Measurements from ENCODE around the gene MYRIP.
"Not testable (repeated sequence)": the region's sequence is repeated elsewhere in the genome, so short reads cannot be mapped to it uniquely, and the experiment has no call there.

MYRIP gene

GRCh38 chr3:39970982-39971381, 161.6 kb downstream of the MYRIP start:
- DNase-seq (ENCODE audit: low read depth) = no peak

- no peak for DNase-seq (ENCODE audit: low read depth)
Measured at GRCh38 chr3:39971559-39972031, 162.2 kb downstream of the MYRIP start.

DNA sequence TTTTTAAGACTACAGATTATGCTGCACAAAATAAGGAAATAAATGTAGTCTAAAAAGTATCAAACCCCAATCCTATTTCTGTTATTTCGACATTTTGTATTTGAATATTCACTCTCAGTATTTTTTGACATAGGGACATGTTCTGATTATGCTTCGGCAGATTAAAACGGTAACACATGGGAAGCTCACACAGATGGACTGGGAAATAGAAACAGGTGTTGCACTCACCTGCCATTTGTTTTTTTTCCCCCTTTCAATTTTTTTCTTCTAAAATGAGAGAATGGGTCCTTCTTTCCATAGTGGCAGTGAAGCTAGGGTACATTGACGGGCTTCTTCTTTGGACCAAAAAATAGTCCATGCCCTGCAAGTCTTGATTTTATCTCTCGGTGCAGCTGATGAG, 163.1 kb downstream of the MYRIP start:
- no peak for DNase-seq (ENCODE audit: low read depth)

DNA sequence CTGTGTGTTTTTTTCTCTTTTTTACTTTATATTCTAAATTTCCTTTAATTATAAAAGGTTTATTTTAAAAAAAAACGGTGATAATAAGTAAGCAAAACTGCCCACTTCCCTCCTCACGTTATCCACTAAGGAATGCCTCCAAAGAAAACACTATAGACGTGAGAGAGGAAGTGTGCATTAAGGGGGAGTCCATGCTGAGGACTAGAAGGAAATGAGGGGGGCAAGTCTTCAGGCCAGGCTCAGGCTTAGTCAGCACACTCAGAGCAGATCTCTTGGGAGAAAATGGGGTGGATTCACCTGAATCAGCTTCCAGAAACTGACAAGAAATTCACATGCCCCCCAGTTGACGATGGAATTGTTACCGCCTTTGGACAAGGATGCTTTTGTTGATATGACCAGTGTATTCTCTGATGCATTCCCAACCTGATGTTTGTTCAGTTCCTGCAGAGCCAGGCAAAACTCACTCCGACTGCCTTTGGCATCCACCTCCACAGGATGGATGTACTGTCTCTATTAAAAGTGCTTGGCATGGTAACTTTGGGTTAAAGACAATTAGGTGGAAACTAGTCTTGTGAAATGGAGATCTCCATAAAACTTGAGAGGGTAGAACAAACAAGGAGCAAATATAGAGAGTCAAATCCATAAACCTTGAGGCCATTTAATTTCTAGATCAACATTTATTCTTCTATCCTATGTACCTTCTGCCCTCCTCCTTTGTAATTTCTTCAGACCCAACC, 167.8 kb downstream of the MYRIP start:
- DNase-seq (ENCODE audit: low read depth) = no peak

GRCh38 chr3:39978308-39978707, 168.9 kb downstream of the MYRIP start:
- no peak for DNase-seq (ENCODE audit: low read depth)

- DNase-seq (ENCODE audit: low read depth) = no peak
Measured at GRCh38 chr3:39980058-39980457, 170.6 kb downstream of the MYRIP start.

- DNase-seq (ENCODE audit: low read depth) = no peak
Measured at GRCh38 chr3:39980781-39981180, 171.4 kb downstream of the MYRIP start.

DNA sequence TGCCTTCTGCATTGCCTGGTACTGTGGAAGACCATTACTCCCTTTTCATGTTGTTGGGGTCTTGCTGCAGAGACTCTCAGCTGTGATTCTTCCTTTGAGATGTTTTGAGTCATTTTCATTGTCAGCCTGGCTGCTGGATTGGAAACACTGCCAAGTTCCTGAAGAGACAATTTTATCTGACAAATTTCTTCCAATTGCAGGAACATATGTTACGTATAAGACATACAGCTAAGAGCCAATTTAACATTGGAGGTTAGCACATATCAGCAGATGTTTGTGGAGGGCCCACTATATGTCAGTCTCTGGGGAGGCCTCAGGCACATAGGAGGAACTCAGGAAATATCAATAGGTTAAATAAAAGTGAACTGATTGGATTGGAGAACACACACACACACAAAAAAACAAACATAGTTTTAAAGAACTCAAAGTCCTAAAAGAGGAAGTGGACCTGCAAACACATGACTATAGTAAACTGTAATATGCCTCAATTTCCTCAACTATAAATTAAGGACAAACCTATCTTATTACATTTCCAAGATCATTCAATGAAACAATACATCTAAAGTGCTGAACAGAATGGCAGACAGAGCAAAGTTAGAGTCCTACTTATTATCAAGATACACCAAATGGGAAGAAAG, 172.3 kb downstream of the MYRIP start:
- DNase-seq (ENCODE audit: low read depth) = no peak

- no peak for DNase-seq (ENCODE audit: low read depth)
Measured at GRCh38 chr3:39982665-39983357, 173.4 kb downstream of the MYRIP start.

- DNase-seq (ENCODE audit: low read depth) = no peak
Measured at GRCh38 chr3:39989746-39990145, 180.3 kb downstream of the MYRIP start.

GRCh38 chr3:39990532-39990931, 181.1 kb downstream of the MYRIP start:
- peak; percentile 42 for DNase-seq (ENCODE audit: low read depth)

GRCh38 chr3:40008796-40009195, 199.4 kb downstream of the MYRIP start:
- no peak for DNase-seq (ENCODE audit: low read depth)

DNA sequence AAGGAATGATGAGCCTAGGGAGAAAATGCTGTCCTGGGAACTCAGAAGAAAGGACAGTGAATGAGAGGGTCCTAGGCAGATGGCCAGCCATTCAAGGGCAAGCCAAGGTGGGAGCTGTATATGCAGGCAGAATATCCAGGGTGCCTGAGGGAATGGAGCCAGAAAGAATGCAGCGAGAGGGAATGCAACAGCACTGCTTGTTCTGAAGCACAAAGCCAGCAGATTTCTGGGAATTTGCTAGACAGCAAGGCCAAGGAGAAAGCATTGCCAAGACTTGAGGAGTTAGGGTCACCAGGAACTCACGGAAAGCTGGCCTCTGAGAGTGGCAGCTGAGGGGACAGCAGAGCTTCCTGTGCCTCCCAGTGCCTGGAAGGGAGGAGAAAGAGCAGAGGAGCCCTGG, 200.6 kb downstream of the MYRIP start:
- no peak for DNase-seq (ENCODE audit: low read depth)

DNA sequence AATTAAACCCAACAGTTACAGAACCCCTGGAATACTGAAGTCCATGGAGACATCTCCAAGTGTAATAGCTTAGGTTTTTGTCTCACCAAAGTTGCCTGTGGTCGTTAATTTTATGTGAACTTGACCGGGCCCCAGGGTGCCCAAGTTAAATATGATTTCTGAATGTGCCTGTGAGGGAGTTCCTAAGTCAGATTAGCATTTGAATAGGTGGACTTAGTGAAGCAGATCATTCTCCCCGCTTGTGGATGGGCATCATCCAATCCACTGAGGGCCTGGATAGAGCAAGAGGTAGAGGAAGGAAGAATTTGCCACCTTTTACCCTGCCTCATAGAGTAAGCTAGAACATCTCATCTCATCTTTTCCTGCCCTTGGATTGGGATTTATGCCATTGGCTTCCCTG, 203.0 kb downstream of the MYRIP start:
- DNase-seq (ENCODE audit: low read depth) = no peak

GRCh38 chr3:40016391-40016790, 207.0 kb downstream of the MYRIP start:
- DNase-seq (ENCODE audit: low read depth) = no peak

DNA sequence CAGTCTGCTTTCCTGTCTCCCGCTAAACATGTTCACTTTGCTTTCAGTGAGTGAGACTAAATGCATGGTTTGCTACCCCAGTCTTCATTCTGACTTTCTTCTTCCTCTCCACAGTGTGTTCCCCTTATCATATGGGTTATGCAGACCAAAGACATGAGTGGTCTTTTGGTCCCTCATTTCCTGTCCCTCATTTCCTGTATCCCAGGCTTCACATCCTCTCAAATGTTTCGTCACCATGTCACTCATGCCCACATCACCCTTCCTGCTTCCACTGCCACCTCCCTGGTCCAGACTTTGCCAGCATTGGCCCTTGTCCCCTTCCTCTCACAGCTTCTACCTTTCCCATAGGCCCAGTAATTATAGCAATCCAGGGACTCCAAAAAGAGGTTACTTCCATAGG, 209.0 kb downstream of the MYRIP start:
- DNase-seq (ENCODE audit: low read depth) = no peak

DNA sequence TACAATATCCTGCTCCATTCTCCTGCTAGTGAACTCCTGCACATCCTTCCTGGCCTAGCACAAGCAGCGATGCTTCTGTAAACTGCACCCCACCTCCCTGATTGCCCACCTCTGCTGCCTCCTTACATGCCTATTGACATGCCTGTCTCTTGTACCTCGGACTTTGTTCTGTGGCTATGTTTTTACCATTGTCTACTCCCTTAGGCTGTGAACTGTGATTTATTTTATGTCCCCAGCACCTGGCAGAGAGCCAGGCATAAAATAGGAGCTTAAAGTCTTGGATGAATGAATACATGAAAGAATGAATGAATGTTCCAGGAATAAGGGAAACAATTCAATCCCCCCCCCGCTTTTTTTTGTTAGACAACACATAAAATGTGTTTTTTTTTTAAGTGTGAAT, 210.0 kb downstream of the MYRIP start:
- DNase-seq (ENCODE audit: low read depth) = no peak

- no peak for DNase-seq (ENCODE audit: low read depth)
Measured at GRCh38 chr3:40020689-40021088, 211.3 kb downstream of the MYRIP start.

DNA sequence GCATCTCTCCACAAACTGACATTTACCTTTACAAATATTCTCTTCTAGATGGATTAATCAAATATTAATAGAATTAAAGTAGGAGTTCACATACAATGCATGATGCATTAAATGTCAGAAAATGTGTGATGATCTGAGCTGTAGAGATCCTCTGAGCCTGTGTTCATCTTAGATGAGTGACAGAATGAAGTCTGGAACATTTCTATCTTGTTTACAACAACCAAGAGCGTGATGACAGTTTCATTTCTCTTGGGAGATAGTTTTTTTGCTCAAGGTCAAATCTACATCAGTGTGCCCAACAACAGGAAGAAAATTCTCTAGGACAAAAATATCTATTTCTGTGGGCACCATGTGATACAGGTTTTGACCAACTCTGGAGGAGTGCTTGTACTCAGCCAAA, 211.9 kb downstream of the MYRIP start:
- no peak for DNase-seq (ENCODE audit: low read depth)

DNA sequence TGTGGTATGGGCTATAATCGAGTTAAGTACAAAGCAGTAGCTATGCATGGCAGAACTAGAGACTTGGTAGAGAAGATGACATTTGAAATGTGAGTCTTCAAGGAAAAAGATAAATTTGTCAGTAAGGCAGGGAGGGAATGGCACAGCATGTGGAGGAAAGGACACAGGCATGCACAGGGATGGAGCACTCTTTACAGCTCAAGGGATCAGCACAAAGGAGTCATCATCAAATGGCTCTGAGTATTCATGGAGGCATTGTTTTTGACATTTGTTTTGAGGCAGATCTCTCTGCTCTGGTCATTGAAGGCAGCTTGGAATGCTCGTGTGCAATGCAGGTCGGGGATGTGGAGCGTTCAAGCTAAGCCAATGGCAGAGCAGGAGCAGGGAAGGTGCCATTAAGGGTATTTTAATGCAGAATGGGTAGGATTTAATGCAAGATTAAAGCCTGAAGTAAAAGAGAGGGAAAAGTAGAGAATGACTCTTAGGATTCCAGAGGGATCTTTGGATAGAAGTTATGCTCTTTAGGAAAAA, 213.0 kb downstream of the MYRIP start:
- no peak for DNase-seq (ENCODE audit: low read depth)

DNA sequence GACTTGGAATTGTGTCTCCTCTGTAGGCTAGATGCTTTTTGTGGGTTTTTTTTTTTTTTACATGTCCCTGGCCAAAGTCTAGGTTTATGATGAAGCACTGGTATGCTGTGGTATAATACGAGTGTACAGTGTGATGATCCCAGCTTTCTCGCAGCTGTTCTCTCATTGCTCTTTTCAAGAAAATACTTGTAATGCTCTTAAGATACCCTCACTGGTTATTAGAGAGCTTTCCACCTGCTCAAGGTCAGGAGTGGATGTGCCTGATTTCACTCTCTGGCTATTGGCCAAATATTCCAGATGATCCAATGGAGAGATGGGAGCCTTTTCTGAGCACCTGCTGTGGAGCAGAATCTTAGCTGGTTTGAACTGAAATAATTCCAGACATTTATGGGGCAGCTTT, 215.1 kb downstream of the MYRIP start:
- DNase-seq (ENCODE audit: low read depth) = no peak

GRCh38 chr3:40025892-40026291, 216.5 kb downstream of the MYRIP start:
- DNase-seq (ENCODE audit: low read depth) = not testable (repeated sequence)

DNA sequence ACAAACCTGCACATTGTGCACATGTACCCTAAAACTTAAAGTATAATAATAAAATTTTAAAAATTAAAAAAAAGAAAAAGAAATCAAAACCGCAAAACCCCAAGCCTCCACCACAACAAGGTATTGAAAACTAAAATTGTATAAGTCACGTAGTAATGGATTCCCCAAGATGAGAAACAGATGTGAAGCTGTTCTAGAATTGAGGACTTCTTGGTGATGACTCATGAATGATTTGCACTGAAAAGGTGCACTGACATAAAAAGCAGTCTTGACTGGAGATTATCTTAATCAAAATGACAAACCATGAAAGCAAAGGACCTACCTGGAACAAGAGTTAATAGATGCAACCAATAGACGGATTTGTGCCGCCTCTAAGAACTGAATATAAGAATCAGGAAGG, 225.8 kb downstream of the MYRIP start:
- no peak for DNase-seq (ENCODE audit: low read depth)

Data from amniotic epithelial cell (primary cell).